ENCODE measurements around the gene IDS.

Gene IDS

DNA sequence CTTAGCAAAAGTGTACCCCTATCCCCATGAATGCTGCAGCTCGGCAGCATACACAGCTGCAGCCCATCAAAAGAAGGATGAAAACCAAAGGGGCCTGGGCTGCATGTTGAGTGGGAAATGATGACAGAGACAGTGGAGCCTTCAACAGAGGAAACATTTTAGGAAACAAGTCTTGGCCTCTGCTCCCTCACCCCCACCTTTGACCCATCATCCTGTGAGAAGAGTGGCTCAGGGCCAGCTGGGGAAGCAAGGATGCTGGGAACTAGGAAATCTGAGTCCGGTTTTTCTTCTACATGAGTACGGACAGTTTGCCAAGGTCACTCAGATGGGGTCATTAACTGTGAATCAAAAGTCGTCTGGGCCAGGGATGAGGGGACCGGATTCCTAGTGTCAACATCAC, 37.2 kb downstream of the IDS start:
- DNase-seq: no peak
- intact Hi-C loops (cut with DNase I): no loop called here

DNA sequence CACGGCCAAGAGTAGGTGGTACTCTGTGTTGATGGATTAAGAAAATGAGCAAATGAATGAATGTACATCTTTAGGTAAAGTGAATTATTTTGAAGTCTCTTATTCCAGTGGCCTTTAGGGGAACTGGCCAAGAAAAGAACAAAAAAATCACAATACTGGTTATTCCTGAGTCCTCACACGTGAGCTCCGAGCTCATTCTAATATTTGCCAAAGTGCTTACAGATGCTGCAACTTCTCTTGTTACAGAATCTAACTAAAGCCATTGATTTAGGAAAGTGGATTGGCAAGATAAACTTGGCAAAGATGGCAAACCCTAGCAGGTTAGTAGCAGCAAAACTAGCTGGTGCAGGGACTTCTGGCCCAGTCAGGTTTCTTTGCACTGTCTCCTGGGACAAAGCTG, 37.6 kb downstream of the IDS start:
- no peak for DNase-seq
- intact Hi-C loops (cut with DNase I): no loop called here

DNA sequence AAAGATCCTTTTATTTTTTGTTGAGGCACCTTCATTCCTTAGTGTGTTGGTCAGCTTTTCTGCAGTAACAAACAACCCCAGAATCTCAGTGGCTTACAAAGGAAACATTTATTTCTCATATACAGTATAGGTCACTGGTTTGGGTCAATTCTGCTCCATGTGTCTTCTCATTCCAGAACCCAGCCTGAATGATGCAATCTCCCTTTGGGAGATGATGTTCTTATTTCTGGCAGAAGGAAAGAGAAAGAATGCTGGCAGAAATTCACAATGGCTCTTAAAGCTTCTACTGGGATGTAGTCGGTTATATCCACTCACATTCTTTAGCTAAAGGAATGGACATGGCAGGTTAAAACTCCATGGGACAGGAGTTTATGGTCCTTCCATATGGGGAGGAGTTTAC, 42.3 kb downstream of the IDS start:
- intact Hi-C loops (cut with DNase I): no loop called here
- DNase-seq: no peak

DNA sequence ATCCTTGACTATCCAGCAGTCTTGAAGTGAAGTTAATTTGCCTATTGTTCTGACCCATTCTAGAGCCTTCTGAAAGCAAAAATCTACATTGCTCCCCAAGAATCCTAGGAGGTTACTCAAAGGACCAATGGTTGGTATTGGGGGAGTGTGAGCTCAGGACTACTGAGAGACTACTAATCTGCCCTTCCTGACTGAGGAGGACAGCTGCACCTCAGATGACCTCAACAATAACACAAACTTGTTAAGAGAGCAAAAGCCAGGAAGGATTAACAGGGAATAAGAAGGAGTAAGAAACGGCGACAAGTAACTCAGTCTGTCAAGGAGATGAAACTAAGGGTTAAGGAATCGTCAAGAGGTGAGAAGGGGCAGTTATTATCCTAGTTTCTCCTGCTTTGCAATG, 43.4 kb downstream of the IDS start:
- intact Hi-C loops (cut with DNase I): no loop called here
- no peak for DNase-seq

DNA sequence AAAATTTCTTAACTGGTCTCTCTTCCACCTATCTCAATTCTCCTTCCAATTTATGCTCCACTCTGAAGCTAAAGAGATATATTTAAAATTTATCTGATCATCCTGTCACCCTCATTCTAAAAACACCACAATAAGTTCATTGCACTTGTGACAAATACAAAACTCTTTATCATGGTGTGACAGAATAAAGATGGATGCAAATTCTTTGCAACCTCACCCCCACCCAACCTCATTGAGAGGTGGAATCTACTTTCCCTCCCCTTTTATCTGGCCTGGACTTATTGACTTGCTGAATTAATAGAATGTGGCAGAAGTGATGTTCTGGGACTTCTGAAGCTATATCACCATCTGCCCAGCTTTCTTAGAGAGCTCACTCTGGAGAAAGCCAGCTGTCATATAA, 46.5 kb downstream of the IDS start:
- no peak for DNase-seq
- intact Hi-C loops (cut with DNase I): no loop called here

DNA sequence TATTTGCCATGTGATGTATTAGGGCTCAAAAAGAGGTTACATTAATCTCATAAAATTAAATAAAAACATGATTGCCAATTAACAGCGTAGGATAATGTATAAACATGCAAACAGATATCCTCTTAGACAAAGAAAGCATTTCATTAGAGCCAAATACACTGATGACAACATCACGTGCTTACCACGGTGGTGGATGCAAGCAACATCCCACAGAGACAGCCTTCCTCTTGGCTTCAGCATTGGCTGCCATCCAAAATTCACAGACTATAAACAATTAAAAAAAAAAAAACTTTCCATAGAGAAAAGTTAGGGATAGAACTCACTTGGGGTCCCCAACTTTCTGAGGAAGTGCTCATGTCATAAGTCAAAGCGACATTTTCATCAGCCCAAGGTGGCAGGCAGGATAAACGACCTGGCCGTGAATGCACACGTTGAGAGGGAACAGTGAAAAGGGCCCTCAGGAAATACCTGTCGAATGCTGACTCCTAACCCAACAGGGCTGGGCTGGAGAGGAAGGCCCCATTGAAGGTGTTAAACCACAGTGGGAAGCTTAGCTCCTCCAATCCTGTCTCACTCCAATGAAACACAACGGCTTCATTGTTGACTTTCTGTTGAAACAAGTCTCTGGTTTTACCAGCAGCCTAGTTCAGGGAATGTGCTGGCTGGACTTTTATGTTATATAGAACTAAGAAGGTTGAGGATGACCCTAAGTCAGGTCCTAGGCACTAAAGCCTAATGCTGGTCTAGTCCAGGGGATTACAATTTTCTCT, 48.4 kb downstream of the IDS start:
- intact Hi-C loops (cut with DNase I): no loop called here
- DNase-seq: no peak

DNA sequence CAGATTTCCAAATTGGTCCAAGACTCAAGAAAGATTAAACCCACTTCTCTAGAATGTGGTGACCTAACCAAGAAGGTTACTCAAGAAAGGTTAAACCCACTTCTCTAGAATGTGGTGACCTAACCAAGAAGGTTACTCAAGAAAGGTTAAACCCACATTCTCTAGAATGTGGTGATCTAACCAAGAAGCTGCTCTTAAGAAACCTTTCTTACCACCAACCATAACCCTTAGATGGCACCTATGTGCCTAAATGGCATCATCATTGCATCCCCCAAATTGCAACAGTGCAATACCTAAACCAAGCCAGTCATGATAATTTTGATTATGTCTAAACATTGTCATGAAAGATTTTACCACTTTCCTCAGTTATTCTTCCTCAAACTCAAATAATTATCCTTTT, 49.2 kb downstream of the IDS start:
- intact Hi-C loops (cut with DNase I): no loop called here
- no peak for DNase-seq

DNA sequence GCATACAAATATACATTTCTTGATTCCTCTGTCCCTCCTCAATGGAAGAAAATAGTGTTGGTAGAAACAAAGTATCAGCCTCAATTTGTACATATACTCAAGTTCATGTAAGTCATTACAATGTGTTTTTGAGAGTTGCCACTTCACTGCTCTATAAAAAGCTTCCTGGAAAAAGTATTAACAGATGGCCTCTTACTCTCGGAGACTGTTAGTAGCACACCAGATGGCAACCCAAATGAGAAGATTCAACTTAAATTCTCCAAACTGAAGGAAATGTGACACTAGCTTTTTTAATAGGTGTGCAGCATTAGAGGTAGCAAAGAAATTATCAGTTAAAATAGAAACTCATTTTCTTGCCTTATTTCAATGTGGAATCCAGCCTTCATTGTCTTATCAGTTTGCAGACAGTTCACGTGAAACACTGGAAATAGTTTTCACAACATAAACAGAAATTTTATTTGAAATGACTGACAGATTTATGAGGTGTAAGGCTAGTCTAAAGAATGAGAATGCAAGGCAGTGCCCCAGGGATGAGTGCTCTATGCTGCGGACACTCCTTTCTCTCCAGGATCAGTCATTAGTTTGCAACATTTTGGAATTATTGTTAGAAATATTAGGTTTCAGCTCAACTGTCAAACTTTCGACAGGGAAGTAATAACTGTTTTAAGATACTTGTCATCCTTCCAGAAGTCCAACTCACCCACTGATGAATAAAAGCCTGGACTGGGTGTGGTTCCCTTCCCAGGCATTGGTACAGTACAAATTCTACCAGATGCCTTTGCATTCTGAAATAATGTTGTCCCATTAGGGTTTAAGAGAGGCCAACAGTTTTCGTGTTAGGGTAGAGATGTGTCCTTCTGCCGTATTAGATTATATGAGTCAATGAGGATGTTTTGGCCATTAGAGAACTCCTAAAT, 50.9 kb downstream of the IDS start:
- intact Hi-C loops (cut with DNase I): no loop called here

DNA sequence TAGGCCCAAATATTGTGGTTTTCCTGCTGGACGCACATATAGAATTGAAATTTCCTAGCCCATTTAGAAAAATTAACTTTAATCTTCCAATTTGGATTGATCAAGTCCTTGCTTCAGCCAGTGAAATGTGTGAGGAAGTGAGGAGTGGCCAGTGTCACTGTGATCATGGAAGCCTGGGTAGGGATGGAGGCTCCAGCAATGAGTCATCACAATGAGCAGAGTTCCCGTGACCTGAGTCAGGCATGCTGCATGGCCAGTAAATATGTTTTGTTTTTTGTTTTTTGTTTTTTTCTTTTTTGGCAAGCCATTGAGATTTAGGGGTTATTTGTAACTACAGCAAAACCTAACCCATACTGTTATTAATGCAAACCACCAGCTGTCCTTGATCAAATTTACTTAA, 52.1 kb downstream of the IDS start:
- intact Hi-C loops (cut with DNase I): no loop called here
- no peak for DNase-seq

More for the DNA sequence above, 50.9 kb downstream of the IDS start:
- DNase-seq: no peak

DNA sequence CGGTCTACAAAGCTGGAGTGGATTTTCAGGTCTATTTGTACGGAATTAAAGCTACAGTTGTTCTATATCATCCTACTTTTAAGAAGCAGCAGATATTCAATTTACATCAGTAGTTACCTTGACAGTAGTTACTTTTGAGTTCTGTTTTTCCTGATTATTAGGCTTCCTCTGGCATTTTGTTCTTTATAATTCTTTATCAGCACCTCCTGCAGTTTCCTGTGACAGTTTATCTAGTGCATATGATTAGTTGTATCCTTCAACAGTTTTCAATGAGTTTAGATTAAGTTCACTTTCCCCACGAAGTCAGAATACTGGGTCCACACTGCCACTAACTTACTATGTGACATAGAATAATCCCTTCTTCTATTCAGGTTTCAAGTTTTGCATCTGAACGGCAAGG, 71.7 kb downstream of the IDS start:
- DNase-seq: no peak

DNA sequence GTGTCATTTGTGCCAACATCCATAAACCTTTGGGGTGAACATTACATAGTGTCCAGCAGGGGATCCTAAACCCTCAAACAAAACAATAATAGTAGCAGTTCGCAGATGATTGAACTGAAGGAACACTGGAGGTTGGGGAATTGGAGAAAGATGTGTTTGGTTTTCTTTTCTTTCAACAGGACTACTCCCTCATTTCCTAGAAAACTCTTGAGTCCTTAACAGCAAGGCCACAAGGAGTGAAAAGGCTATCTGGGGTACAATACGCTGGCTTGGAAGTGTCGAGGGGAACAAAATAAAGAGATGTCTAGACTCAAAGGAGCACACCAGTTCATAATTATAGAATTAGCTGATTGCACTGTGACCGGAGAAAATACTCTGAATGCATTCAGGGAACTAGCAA, 72.1 kb downstream of the IDS start:
- intact Hi-C loops (cut with DNase I): no loop called here
- DNase-seq: no peak

More for the DNA sequence above, 71.7 kb downstream of the IDS start:
- intact Hi-C loops (cut with DNase I): no loop called here

Measured in posterior cingulate gyrus (tissue), 11 donors.